Muscle of back (tissue), 11 donors: ENCODE results near the gene SCML1. TPM values are rescaled to one million over a fixed set of nuclear protein-coding genes. Genes with fewer than 3 reads are reported as not detected.

Source experiments
- DNase-seq, 3 donors: peaks; one replicate each; pipeline versions ENCODE4 v3.0.0 to v3.0.0-alpha.2; 2013
- polyA plus RNA-seq, 10 donors: library from polyadenylated mRNA; unstranded; fragments of 120-200 nt; gene quantifications; one replicate each; pipeline ENCODE4 v1.2.1, GENCODE V29; 2013; ENCODE audit not compliant: insufficient read length in 10 of 10

Gene SCML1
- polyA plus RNA-seq, 10 donors, result 7.4 to 18.3 (median 12.2) TPM

- DNase-seq, result peak in 2 of 3 donors; percentile 20 to 32
Observed at GRCh38 chrX:17788439-17788838, 51.1 kb downstream of the SCML1 start.

- no peak for DNase-seq
Observed at GRCh38 chrX:17788956-17789562, 51.8 kb downstream of the SCML1 start.

GRCh38 chrX:17792826-17793225 lies 55.5 kb downstream of the SCML1 start:
- DNase-seq, result no peak

- no peak for DNase-seq
Observed at GRCh38 chrX:17798921-17799320, 61.6 kb downstream of the SCML1 start.

GRCh38 chrX:17801431-17801830 lies 64.1 kb downstream of the SCML1 start:
- no peak for DNase-seq

- DNase-seq, result no peak
Observed at GRCh38 chrX:17802756-17803155, 65.5 kb downstream of the SCML1 start.

GRCh38 chrX:17803449-17803848 lies 66.2 kb downstream of the SCML1 start:
- no peak for DNase-seq

Other genes starting within 250 kb of the SCML1 start
- gene RAI2, start 123.8 kb downstream of the SCML1 start, polyA plus RNA-seq, result 1 to 10 TPM; 6.7 to 9.5 (median 8.4) TPM